ENCODE data around the gene ATP8B1. TPM values are rescaled to one million over a fixed set of nuclear protein-coding genes. Genes with fewer than 3 reads are reported as not detected.
A peak's percentile ranks its signal among the peaks of the same experiment; 100 is the strongest.

ATP8B1 gene
- total RNA-seq, 1 donor from 2014 or later: 10.5 TPM

GRCh38 chr18:57705011-57705410 is 98.1 kb downstream of the ATP8B1 start:
- intact Hi-C loops (cut with DNase I): no loop called here
- DNase-seq (ENCODE audit: low spot score): no peak
- no peak for ATAC-seq

GRCh38 chr18:57698571-57699276 is 104.4 kb downstream of the ATP8B1 start:
- no peak for DNase-seq (ENCODE audit: low spot score)
- no peak for ATAC-seq
- intact Hi-C loops (cut with DNase I): no loop called here

GRCh38 chr18:57697426-57697825 is 105.7 kb downstream of the ATP8B1 start:
- ATAC-seq (no peak), DNase-seq (ENCODE audit: low spot score) (no peak)
- intact Hi-C loops (cut with DNase I): no loop called here

- ATAC-seq (no peak), DNase-seq (ENCODE audit: low spot score) (no peak)
- intact Hi-C loops (cut with DNase I): no loop called here
Measured at GRCh38 chr18:57696271-57696670, 106.8 kb downstream of the ATP8B1 start.

GRCh38 chr18:57691363-57691762 is 111.8 kb downstream of the ATP8B1 start:
- ATAC-seq (no peak), DNase-seq (ENCODE audit: low spot score) (no peak)
- intact Hi-C loops (cut with DNase I): no loop called here

GRCh38 chr18:57687970-57688369 is 115.1 kb downstream of the ATP8B1 start:
- ATAC-seq (no peak), DNase-seq (ENCODE audit: low spot score) (no peak)
- intact Hi-C loops (cut with DNase I): no loop called here

GRCh38 chr18:57683470-57683869 is 119.6 kb downstream of the ATP8B1 start:
- intact Hi-C loops (cut with DNase I): no loop called here
- DNase-seq (ENCODE audit: low spot score) (no peak), ATAC-seq (no peak)

GRCh38 chr18:57677262-57678211 is 125.6 kb downstream of the ATP8B1 start:
- DNase-seq (ENCODE audit: low spot score) (no peak), ATAC-seq (no peak)
- intact Hi-C loops (cut with DNase I): no loop called here

GRCh38 chr18:57674891-57675290 is 128.2 kb downstream of the ATP8B1 start:
- no peak for DNase-seq (ENCODE audit: low spot score)
- ATAC-seq: no peak
- intact Hi-C loops (cut with DNase I): no loop called here

- intact Hi-C loops (cut with DNase I): no loop called here
- DNase-seq (ENCODE audit: low spot score): no peak
- no peak for ATAC-seq
Measured at GRCh38 chr18:57670046-57670445, 133.1 kb downstream of the ATP8B1 start.

- DNase-seq (ENCODE audit: low spot score) (no peak), ATAC-seq (no peak)
- intact Hi-C loops (cut with DNase I): no loop called here
Measured at GRCh38 chr18:57668021-57668420, 135.1 kb downstream of the ATP8B1 start.

GRCh38 chr18:57666818-57667497 is 136.2 kb downstream of the ATP8B1 start:
- DNase-seq (ENCODE audit: low spot score) (no peak), ATAC-seq (peak; percentile 96)
- intact Hi-C loops (cut with DNase I): no loop called here

- intact Hi-C loops (cut with DNase I): no loop called here
- ATAC-seq: peak; percentile 62
- DNase-seq (ENCODE audit: low spot score): no peak
Measured at GRCh38 chr18:57664568-57665165, 138.4 kb downstream of the ATP8B1 start.

- ATAC-seq (no peak), DNase-seq (ENCODE audit: low spot score) (no peak)
- intact Hi-C loops (cut with DNase I): no loop called here
Measured at GRCh38 chr18:57660961-57661360, 142.2 kb downstream of the ATP8B1 start.

- intact Hi-C loops (cut with DNase I): no loop called here
Measured at GRCh38 chr18:57659460-57660102, 143.5 kb downstream of the ATP8B1 start.

GRCh38 chr18:57657542-57657941 is 145.6 kb downstream of the ATP8B1 start:
- intact Hi-C loops (cut with DNase I): no loop called here
- no peak for DNase-seq (ENCODE audit: low spot score)
- no peak for ATAC-seq

More at GRCh38 chr18:57659460-57660102, 143.5 kb downstream of the ATP8B1 start:
- DNase-seq (ENCODE audit: low spot score): no peak
- ATAC-seq: no peak

GRCh38 chr18:57655740-57656139 is 147.4 kb downstream of the ATP8B1 start:
- ATAC-seq (no peak), DNase-seq (ENCODE audit: low spot score) (no peak)
- intact Hi-C loops (cut with DNase I): no loop called here

GRCh38 chr18:57651914-57652313 is 151.2 kb downstream of the ATP8B1 start:
- intact Hi-C loops (cut with DNase I): no loop called here

More at GRCh38 chr18:57651914-57652313, 151.2 kb downstream of the ATP8B1 start:
- no peak for DNase-seq (ENCODE audit: low spot score)
- no peak for ATAC-seq

Measured in sciatic nerve (tissue), 2 donors.